ENCODE results near the gene CHD1. TPM values are rescaled to one million over a fixed set of nuclear protein-coding genes. Genes with fewer than 3 reads are reported as not detected.

The CHD1 gene
- total and polyA plus RNA-seq, 2 of the 13 experiments (the other 11 are each of a cell fraction or from before 2014, with no cell fraction given): 22.8 to 55.9 TPM

- TF ChIP-seq ZNF432 (CRISPR knock-in tag; IDR thresholded peaks at IDR 0.05; ENCODE audit: borderline replicate concordance) (no peak), PRDM10 (CRISPR knock-in tag; IDR thresholded peaks at IDR 0.05; ENCODE audit: low read depth) (no peak), ZSCAN25 (CRISPR knock-in tag; IDR thresholded peaks at IDR 0.05) (0 out of 2 replicates have a peak, but pooled peaks have one; percentile 36), TEF (CRISPR knock-in tag; IDR thresholded peaks at IDR 0.05) (no peak), NCOA2 (CRISPR knock-in tag; IDR thresholded peaks at IDR 0.05) (peak; percentile 43; the same call in 1 of the 2 replicates), AKAP8 (CRISPR knock-in tag; IDR thresholded peaks at IDR 0.05) (peak; percentile 85; the same call in 1 of the 2 replicates), JDP2 (CRISPR knock-in tag; IDR thresholded peaks at IDR 0.05; ENCODE audit: borderline replicate concordance) (no peak; the same call in 1 of the 2 replicates), ZNF782 (CRISPR knock-in tag; IDR thresholded peaks at IDR 0.05; ENCODE audit: borderline replicate concordance) (peak; percentile 94), MLXIP (CRISPR knock-in tag; IDR thresholded peaks at IDR 0.05; ENCODE audit: borderline replicate concordance) (no peak; the same call in 1 of the 2 replicates), ZNF790 (CRISPR knock-in tag; IDR thresholded peaks at IDR 0.05; ENCODE audit: borderline replicate concordance) (no peak), HNRNPLL (IDR thresholded peaks at IDR 0.05; ENCODE audit: low read depth, low read length, poor library complexity, severe bottlenecking) (peak; percentile 93), ATF7-NPFF (CRISPR knock-in tag; IDR thresholded peaks at IDR 0.05; ENCODE audit: low read depth) (peak; percentile 58), NCOA5 (CRISPR knock-in tag; IDR thresholded peaks at IDR 0.05) (no peak), ZNF616 (CRISPR knock-in tag; IDR thresholded peaks at IDR 0.05; ENCODE audit: low read depth) (peak; percentile 84), KLF15 (CRISPR knock-in tag; IDR thresholded peaks at IDR 0.05; ENCODE audit: borderline replicate concordance) (peak; percentile 73; the same call in 1 of the 2 replicates), AGO1 (IDR thresholded peaks at IDR 0.05; ENCODE audit: low read depth, low read length, poor library complexity, severe bottlenecking) (peak; percentile 32), ATF7 (IDR thresholded peaks at IDR 0.05) (no peak), ATF7 (CRISPR knock-in tag; IDR thresholded peaks at IDR 0.05) (peak; percentile 31; the same call in 1 of the 2 replicates), GTF2F1 (IDR thresholded peaks at IDR 0.05; ENCODE audit: low read length) (no peak), TFDP1 (CRISPR knock-in tag; IDR thresholded peaks at IDR 0.05; ENCODE audit: borderline replicate concordance) (peak; percentile 63; the same call in 1 of the 2 replicates), RFXANK (CRISPR knock-in tag; IDR thresholded peaks at IDR 0.05) (0 out of 2 replicates have a peak, but pooled peaks have one; percentile 42)
Measured at GRCh38 chr5:98928873-98929709, at the start of gene CHD1 (continued).

All from HepG2 (cell line).